HG03097 (cell line): ENCODE results near the gene CCDC40.
"Not testable (repeated sequence)": the region's sequence is repeated elsewhere in the genome, so short reads cannot be mapped to it uniquely, and the experiment has no call there.

Source experiments
- ATAC-seq: cut with Tn5 transposase; IDR thresholded peaks from one replicate; pipeline ENCODE4 v1.9.1; 2021; ENCODE audit not compliant: unreplicated experiment, low FRiP score

Gene CCDC40

DNA sequence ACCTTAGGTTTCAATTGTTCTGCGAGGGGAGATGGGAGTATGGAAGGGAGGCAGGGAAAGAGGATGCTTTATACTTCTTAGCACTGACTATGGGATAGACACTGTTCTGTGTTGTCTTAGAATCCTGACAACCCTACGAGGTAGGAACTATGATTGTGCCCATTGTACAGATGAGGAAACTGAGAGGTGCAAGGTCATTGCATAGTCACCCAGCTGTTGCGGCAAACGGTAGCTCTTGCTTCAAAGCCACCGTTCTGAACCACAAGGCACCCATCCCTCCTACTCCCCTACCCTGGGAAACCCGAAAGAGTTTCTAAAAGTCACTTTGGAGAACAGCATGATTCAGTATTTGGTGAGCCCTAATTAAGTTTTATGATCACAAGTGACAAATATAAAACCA lies 7.5 kb downstream of the CCDC40 start:
- no peak for ATAC-seq

DNA sequence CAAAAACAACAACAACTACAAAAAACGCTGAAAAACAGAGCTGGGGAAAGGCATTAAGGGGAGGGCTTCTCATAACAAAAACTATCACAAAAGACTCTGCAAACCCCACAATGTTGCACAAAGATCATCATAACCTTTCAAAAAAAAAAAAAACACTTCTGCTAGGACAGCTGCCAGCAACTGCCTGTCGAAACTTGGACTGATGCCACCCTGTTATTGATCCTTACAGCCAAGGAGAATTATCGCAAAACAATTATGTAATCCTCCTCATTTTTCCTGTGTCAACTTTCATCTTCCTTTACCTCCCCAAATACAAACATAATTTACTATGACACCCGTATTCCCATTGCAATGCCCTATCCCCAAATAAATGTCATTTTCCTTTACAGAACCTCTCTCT lies 9.3 kb downstream of the CCDC40 start:
- ATAC-seq = no peak

DNA sequence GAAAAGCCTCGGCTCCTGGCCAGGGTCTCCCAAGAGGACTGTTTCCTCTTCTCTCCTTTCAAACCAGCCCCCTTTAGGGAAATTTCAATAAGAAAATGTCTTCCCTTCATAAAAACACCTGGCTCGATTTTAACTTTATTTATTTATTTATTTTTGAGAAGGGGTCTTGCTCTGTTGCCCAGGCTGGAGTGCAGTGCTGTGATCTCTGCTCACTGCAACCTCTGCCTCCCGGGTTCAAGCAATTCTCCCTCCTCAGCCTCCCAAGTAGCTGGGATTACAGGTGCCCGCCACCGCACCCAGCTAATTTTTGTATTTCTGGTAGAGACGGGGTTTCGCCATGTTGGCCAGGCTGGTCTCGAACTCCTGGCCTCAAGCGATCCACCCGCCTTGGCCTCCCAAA lies 10.3 kb downstream of the CCDC40 start:
- ATAC-seq = not testable (repeated sequence)

DNA sequence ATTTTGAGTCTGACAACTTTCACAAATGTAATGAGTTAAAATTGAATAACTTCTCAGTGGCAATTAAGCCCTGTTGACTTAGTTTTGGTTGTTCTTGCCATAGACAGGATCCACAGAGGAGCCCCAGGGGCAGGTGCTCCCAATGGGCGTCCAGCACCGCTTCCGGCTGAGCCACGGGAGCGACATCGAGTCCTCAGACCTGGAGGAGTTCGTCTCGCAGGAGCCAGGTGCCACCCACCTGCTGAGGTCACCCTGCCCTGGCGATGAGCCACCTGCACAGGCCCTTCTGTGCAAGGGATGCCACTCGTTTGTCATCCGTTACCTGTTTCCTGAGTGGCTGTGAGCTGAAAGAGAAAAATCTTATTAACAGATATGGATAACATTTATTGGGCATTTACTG lies 10.7 kb downstream of the CCDC40 start:
- ATAC-seq = no peak

DNA sequence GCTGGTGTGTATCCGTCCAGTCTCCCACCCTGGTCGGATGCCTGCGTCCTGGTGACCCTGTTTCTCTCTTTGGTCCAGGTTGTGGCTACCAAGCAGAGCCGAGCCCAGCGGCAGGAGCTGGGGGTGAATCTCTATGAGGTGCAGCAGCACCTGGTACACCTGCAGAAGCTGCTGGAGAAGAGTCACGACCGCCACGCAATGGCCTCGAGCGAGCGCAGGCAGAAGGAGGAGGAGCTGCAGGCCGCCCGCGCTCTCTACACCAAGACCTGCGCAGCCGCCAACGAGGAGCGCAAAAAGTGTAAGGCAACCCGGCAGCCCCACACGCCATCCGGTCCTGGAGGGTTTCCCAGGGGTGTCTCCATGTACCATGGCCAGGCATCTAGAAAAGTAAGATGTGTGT lies 13.5 kb downstream of the CCDC40 start:
- ATAC-seq = no peak

DNA sequence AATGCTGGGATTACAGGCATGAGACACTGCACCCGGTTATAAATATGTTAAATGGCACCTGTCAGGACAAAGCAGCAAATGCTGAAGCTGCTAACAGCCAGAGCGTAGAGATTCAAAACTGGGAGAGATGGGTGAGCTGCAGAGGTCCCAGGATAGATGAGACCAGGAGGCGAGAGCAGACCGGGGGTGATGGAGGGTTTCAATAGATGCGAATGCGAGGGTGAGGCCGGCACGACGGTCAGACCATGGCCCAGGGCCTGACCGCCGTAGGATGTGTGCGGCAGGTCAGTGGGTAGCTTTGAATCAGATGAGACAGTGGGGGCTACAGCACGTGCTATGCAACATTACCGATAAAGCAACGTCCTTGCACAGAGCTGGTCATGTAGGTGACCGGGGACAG lies 14.3 kb downstream of the CCDC40 start:
- no peak for ATAC-seq

DNA sequence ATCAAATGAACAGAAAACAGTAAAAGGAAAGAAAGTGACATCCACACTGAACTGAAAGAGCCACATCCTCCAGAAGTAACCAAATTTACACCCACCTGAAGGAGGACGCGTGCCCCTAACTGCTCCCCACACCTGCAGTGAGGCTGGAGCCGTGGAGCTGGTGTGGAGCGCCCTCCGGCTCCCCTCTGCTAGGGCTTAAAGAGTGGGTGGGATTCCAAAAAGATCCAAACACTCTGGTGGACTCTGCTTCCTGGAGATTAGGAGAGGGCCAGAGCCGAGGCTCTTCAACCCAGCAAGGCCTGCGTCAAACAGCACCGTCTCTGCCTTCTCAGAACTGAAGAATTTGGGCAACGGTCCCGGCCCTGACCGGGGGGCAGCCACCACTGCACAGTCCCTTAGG lies 15.2 kb downstream of the CCDC40 start:
- no peak for ATAC-seq

DNA sequence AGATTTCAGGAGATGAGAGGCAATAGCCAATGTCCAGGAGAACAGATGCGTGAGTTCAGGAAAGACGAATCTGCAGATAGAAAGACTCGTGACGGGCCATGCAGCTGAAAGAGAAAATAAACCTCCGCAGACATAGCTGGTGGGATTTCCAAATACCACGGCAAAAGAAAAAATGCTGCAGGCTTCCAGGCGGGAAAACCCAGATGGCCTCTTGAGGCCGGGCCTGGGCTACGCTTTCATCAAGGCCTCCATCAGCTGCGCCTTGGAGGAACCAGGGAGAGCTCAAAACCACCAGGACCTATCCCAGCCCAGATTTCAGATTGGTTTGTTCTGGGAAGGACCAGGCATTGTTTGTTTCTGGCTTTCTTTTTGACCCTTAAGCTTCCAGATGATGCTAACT lies 16.7 kb downstream of the CCDC40 start:
- no peak for ATAC-seq

DNA sequence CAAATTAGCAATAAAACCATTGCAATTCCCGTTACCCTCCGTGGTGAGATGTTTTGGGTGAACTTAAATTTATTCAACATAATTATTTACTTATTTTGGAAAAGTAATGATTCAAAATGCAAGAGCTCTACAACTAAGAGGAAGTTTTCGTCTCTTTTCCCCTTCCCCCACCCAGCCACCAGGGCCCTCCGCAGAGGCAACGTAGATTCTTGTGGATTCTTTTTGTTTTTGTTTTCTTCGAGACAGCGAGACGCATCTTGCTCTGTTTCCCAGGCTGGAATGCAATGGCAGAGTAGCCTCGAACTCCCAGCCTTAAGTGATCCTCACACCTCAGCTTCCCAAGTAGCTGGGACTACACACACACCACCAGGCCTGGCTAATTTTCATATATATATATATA lies 19.2 kb downstream of the CCDC40 start:
- ATAC-seq = no peak

DNA sequence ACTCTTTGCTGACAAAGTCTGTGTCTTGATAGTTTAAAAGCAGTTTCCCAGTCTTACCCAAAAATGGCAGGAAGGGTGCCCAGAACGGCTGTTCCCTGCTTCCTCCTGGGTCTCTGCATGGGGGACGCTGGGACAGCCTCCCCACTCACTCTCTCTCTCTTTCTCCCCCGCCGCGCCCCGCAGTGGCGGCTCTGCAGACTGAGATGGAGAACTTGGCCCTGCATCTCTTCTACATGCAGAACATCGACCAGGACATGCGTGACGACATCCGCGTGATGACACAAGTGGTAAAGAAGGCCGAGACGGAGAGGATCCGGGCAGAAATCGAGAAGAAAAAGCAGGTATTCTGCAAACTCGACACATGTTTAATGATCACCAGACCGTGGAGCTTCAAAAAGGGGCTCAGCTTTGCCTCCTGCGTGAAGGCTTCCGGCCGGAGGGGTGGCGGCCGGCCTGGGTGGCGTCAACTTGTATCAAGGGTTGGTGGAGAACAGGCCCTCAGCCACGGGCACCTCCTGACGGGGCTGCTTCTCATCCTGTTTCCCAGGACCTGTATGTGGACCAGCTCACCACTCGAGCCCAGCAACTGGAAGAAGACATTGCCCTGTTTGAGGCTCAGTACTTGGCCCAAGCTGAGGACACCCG lies 22.0 kb downstream of the CCDC40 start:
- ATAC-seq = no peak

DNA sequence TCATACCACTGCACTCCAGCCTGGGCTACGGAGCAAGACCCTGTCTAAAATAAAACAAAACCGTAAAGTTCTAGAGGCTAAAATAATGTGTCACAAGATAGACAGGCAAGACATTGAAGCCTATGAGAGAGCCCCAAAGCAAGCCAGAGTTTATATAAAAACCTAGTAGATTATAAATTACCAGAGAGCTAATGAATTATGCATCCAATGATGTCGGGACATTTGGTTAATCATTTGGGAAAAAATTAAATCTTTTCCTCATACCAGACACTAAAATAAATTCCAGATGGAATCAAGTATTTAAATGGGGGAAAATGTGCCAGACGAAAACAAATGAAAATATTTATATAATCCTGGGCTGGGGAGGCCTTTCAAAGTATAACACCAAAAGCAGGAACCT lies 24.2 kb downstream of the CCDC40 start:
- ATAC-seq = no peak

DNA sequence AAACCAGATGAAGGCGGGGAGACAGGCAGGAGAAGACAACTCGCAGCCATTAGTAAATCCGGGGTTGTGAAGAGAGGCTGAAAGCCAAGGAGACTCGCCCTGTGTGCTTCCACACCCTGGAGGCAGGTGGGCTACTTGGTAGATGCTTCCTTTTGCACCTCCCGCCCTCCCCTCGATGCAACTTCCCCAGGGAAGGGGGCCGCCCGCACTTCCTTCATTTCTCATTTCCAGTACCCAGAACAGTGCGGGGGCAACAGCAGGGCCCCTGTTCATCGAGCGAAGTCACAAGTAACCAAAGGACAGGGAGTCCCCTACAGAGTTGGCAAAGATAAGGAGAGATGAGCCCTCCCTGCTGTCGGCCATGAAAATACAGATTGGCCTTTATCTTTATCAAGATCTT lies 25.0 kb downstream of the CCDC40 start:
- ATAC-seq = no peak

DNA sequence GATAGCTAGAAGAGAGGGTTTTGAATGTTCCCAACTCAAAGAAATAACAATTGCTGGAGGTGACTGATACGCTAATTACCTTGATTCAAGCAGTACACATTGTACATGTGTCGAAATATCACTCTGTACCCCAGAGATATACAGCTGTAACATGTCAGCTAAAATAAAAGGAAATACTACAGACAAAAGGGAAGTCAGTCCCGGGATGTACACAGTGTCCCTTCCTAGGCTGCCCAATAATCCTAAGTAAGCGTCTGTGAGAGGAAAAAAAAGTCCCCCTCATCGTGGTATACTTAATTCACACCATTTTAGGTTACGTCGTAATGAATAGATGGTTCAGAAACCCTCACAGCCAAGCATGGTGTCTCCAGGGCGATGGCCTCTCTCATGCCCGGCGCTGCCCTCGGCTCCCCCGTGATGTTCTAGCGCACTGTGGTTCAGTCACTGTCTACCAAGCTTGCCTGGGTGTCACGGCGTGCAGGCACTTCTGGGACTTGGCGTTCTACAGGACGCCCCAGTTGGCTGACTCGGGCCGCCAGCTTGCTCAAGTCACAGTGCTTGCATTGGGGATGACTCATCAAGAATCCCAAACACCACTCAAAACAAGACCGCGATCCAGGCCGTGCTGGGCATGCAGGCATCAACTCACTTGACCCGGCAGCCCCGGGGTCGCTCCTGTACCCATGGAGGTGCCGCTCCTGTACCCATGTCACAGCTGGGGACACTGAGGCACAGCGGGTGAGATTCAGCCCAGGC lies 27.6 kb downstream of the CCDC40 start:
- no peak for ATAC-seq

DNA sequence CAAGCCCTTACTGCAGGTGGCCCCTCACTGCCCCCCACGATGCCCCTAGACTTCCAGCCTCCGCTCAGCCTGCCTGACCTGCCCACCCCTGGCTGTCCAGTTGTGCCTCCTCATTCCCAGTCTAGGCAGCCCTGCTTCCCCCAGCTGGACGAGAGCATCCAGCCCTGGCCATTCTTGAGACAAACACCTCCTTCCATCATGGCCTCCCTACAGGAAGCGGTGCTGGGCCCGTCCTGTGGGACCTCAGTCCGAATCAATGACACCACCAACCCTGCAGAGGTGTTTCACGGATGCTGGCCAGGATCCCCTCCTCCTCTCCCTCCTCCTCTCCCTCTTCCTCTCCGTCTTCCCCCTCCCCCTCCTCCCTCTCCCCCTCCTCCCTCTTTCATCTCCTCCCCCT lies 28.3 kb downstream of the CCDC40 start:
- no peak for ATAC-seq

DNA sequence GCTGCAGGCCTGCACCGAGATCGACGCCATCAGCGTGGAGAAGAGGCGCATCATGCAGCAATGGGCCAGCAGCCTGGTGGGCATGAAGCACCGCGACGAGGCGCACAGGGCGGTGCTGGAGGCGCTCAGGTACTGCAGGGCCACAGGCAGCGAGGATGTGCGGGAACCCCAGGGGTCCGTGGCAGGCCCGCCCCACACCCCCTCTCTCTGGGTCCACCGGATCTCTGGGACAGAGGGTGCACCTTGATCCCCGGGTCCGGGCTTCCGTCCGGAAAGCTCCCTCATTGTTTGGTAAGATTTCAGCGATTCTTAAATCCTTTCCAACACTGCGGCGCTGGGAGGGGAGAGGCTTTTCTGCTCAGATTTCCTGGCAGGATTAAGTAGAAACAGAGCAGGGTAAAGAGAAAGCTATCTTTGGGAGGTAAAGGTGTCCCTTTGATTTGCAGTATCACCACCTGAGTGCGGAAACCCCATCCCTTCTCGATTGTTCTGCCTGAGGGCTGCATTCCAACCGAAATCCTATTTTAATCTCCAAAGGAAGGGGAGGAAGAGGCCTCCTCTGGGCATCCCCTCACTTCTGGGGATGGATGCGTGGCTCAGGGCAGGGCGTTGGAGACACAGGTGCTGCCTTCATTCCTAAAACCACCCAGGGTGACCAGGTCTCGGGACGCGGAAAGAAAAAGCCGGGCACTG lies 29.2 kb downstream of the CCDC40 start:
- ATAC-seq = no peak

DNA sequence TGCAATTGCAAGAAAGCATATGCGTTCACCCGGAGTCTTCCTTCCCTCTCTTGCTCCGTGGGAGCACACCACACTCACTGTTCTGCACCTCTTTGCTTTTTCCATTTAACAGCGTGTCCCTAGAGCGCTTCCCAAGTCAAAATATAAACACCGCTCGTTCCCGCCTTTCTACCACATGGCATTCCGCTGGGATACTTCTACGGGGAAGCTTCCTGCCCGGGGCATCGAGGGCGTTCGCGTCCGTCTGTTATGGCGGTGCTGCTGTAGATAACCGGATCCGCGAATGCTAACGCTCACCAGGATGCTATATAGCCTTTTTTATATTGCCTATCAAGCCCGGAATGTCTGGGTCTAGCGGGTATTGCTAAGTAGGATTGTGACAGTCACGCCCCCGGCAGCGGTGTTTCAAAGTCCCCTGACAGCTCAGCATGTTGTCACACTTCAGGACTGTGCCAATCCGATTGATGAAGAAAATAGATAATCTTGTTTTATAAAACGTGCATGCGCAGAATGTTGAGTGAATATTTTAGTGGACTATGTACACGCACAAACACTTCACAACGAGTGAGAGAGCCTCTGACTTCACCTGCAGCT lies 31.0 kb downstream of the CCDC40 start:
- ATAC-seq = no peak

DNA sequence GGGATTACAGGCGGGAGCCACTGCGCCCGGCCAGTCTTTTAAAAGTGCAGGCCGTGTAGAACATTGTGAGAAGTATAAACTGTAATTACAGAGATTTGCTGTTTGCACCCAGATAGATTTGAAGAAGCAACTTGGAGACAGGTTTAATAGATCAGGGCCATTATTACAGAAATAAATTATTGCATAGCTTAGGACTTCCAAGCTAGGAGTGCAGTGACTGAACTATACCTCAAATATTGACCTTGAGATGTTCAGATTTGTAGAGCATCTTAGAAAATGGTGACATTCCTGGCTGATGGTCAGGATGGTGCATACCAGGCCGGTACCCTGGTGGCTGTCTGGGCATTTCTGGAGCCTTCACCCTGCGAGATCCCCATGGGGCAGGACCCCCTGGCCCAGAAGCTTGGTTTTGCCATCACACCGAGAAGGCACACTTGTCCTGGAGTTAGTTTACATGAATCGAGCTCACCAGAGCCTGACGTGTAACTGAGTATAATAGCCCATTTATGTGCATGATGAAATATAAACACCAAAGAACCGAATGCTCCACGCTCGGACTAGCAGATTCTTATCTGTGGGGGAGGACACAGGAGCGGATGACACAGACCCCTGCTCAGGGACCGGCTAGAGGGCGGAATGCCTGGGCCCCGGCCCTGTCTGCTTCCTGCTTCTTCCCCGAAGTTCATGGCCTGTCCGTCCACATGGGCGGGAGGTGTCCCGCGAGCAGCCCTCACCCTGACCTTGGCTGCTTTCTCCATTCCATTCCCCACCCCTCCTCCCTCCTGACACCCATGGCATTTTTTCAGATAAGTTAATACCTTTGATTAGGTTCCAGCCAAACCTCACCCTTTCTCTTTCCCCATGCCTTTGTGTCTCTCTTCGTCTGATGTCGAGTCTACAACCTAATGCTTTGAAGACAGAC lies 32.1 kb downstream of the CCDC40 start:
- ATAC-seq = no peak

DNA sequence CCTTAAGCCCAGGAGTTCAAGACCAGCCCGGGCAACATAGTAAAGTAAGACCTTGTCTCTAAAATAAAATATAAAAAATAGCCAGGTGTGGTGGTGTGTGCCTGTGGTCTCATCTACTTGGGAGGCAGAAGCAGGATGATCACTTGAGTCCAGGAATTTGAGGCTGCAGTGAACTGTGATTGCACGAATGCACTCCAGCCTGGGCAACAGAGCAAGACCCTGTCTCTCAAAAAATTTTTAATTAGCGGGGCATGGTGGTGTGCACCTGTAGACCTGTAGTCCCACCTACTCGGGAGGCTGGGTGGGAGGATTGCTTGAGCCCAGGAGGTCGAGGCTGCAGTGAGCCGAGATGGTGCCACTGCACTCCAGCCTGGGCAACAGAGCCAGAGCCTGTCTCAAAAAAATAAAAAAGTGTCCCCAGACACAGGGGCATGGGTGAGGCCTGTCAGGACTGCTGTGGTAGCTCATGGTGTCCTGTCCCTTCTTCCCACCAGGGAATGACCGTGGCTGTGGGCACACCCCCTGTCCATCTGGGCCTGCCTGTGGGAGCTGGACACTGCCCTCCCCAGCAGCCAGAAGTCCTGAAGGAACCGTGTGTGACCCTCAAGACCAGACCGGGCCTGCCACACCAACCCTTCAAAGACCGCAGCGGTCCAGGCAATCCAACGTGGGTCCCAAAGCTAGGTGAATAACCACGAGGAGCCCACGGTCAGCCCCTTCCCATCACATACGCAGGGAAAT lies 34.1 kb downstream of the CCDC40 start:
- no peak for ATAC-seq

DNA sequence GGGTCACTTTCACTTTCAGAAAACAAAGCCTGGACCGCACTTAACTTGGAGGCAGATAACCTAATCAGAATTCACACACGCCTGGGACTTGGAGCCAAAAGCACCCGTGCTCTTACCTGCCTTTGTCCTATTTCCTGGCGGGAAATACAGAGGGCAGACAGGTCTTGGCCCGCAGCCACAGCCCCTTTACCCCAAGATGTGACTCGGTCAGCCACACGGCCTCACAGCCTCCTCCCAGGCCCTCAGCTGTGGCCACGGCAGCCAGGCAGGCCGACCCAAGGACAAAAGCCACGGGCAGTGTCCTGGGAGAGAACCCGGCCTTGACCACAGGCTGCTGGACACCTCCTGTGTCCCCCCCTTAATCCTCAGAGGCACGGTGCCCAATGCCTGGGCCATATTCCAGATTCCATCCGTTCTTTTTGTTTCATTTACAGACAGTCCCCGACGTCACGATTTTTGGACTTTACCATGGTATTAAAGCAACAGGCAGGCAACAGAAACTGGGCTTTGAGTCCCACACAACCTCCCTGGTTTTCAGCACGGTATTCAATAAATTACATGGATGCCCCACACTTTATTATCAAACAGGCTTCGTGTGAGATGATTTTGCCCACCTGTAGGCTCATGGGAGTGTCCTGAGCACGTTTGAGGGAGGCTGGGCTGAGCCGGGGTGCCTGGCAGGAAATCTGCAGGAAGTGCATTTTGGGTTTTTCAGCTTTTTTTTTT lies 34.8 kb downstream of the CCDC40 start:
- no peak for ATAC-seq
